Fibroblast of lung (primary cell): ENCODE measurements around the gene RSKR. TPM values are rescaled to one million over a fixed set of nuclear protein-coding genes. Genes with fewer than 3 reads are reported as not detected.

ENCODE experiments used
- DNase-seq, 2 donors: peaks; one replicate each; pipeline versions ENCODE4 v3.0.0 to v3.0.0-alpha.2; 2010; ENCODE audit warnings: low read depth in 2 of 2
- H2AFZ ChIP-seq: 2 replicates; pipeline ENCODE4 v1.5.1; 2012; ENCODE audit warnings: low read length, control low read depth, inconsistent platforms
- H3K27ac ChIP-seq: 2 replicates; pipeline ENCODE4 v1.5.1; 2011; ENCODE audit warnings: low read length, control low read depth; ENCODE audit not compliant: insufficient read depth
- H3K27me3 ChIP-seq: 2 replicates; pipeline ENCODE4 v1.5.1; 2011; ENCODE audit warnings: mild to moderate bottlenecking, low read length; ENCODE audit not compliant: control insufficient read depth, insufficient read depth
- H3K36me3 ChIP-seq: 2 replicates; pipeline ENCODE4 v1.5.1; 2011; ENCODE audit warnings: low read length; ENCODE audit not compliant: control insufficient read depth, insufficient read depth
- H3K4me1 ChIP-seq: 2 replicates; pipeline ENCODE4 v1.5.1; 2011; ENCODE audit warnings: low read length; ENCODE audit not compliant: control insufficient read depth, insufficient read depth; ENCODE audit errors: extremely low read depth
- H3K4me2 ChIP-seq: 2 replicates; pipeline ENCODE4 v1.5.1; 2011; ENCODE audit warnings: low read length, control low read depth; ENCODE audit not compliant: insufficient read depth; ENCODE audit errors: extremely low read depth
- H3K4me3 ChIP-seq, 4 experiments: fragments of 200-600 bp in 1 of 4; sonication (generic) in 1 of 4; replicated peaks in 1 of 4; 2 replicates each; pipeline ENCODE4 v1.5.1; 2011 to 2016; ENCODE audit warnings: low read length in 4 of 4, low read depth in 3 of 4, mild to moderate bottlenecking in 3 of 4, control low read depth in 2 of 4, inconsistent platforms in 1 of 4, mixed read lengths in 1 of 4; ENCODE audit not compliant: insufficient read depth in 1 of 4; ENCODE audit errors: control extremely low read depth in 1 of 4
- H3K79me2 ChIP-seq: 2 replicates; pipeline ENCODE4 v1.5.1; 2012; ENCODE audit warnings: mild to moderate bottlenecking, low read length, inconsistent platforms; ENCODE audit not compliant: control insufficient read depth, insufficient read depth
- H3K9ac ChIP-seq: 2 replicates; pipeline ENCODE4 v1.5.1; 2011; ENCODE audit warnings: mild to moderate bottlenecking, low read length, control low read depth; ENCODE audit not compliant: insufficient read depth
- H3K9me3 ChIP-seq: 2 replicates; pipeline ENCODE4 v1.5.1; 2012; ENCODE audit warnings: low read depth, low read length; ENCODE audit not compliant: control insufficient read depth, insufficient read depth
- H4K20me1 ChIP-seq: 2 replicates; pipeline ENCODE4 v1.5.1; 2011; ENCODE audit warnings: low read length; ENCODE audit not compliant: control insufficient read depth, insufficient read depth; ENCODE audit errors: extremely low read depth
- CTCF ChIP-seq, 2 donors: IDR thresholded peaks in 1 of 2; conservative IDR thresholded peaks in 1 of 2; 1 replicate in 1 of 2; 2 replicates in 1 of 2; pipeline ENCODE4 v1.5.1; 2011 to 2012; ENCODE audit warnings: low read length in 2 of 2, control low read depth in 1 of 2, inconsistent platforms in 1 of 2, low read depth in 1 of 2, mild to moderate bottlenecking in 1 of 2
- EZH2 ChIP-seq: IDR thresholded peaks from 2 replicates; pipeline ENCODE4 v1.5.1; 2012; ENCODE audit warnings: low read length, control low read depth, mild to moderate bottlenecking; ENCODE audit errors: missing control alignments
- polyA plus RNA-seq, 2 donors: library from polyadenylated mRNA; depleted of rRNA in 1 of 2; stranded (reverse) in 1 of 2; unstranded in 1 of 2; fragments of >200 nt; gene quantifications; 2 replicates each; pipeline ENCODE4 v1.2.1, GENCODE V29; 2011 to 2012; ENCODE audit warnings: missing spikeins in 1 of 2
- total RNA-seq: library from RNA; depleted of rRNA; stranded (reverse); fragments of >200 nt; gene quantifications from 2 replicates; pipeline ENCODE4 v1.2.1, GENCODE V29; 2014

The RSKR gene
- total and polyA plus RNA-seq, 2 donors (not counting 1 experiment from before 2014, with no cell fraction given) = 1.8 to 3.8 TPM

- Histone ChIP-seq H3K79me2 (peaks cover 12% of the 10 kb centered on the region), H3K27ac (no peak overlapping the region), H3K4me3 (no peak overlapping the region), H3K36me3 (peaks cover 5% of the 10 kb centered on the region), H3K4me2 (no peak overlapping the region), H2AFZ (no peak overlapping the region), H3K9me3 (no peaks in the 10 kb centered on the region), H3K4me1 (peaks cover 4% of the 10 kb centered on the region), H3K9ac (no peak overlapping the region), H3K27me3 (no peaks in the 10 kb centered on the region), H4K20me1 (no peaks in the 10 kb centered on the region)
- no peak for DNase-seq
- TF ChIP-seq EZH2 (no peak), CTCF (conservative IDR thresholded peaks at IDR 0.05 in 1 of 2, IDR thresholded peaks at IDR 0.05 in 1 of 2; ENCODE audit: low read depth in 1 of 2, low read length in 2 of 2) (no peak)
Measured at GRCh38 chr17:28573040-28573380, 41.0 kb downstream of the RSKR start.

GRCh38 chr17:28572259-28573039 lies 41.5 kb downstream of the RSKR start:
- H3K36me3 ChIP-seq = peaks cover 5% of the 10 kb centered on the region
- no peaks in the 10 kb centered on the region for H4K20me1 ChIP-seq
- H3K9ac ChIP-seq = no peak overlapping the region
- no peak for TF ChIP-seq CTCF (conservative IDR thresholded peaks at IDR 0.05 in 1 of 2, IDR thresholded peaks at IDR 0.05 in 1 of 2; ENCODE audit: low read depth in 1 of 2, low read length in 2 of 2)
- TF ChIP-seq EZH2 = no peak
- peaks cover 4% of the 10 kb centered on the region for H3K4me1 ChIP-seq
- H3K4me3 ChIP-seq = peak overlapping the region in 2 of 4 experiments; percentile 89
- H2AFZ ChIP-seq = no peak overlapping the region
- no peaks in the 10 kb centered on the region for H3K9me3 ChIP-seq
- no peaks in the 10 kb centered on the region for H3K27me3 ChIP-seq
- H3K79me2 ChIP-seq = peaks cover 12% of the 10 kb centered on the region
- DNase-seq = no peak
- no peak overlapping the region for H3K27ac ChIP-seq
- no peak overlapping the region for H3K4me2 ChIP-seq

GRCh38 chr17:28571361-28572122 lies 42.4 kb downstream of the RSKR start, which contains the start of gene PIGS:
Gene PIGS (minus strand): TSS chr17:28571524. CDS start chr17:28571496, 28 bp downstream.
- Histone ChIP-seq H3K4me3 (peak within 1 kb of the TSS; percentile 80 to 94 (median 89)), H3K36me3 (peaks cover 5% of the 10 kb centered on the region), H4K20me1 (no peaks in the 10 kb centered on the region), H2AFZ (peak within 1 kb of the TSS; percentile 69), H3K4me2 (peak within 1 kb of the TSS; percentile 96), H3K27me3 (no peaks in the 10 kb centered on the region), H3K27ac (peak within 1 kb of the TSS; percentile 59), H3K9ac (peak within 1 kb of the TSS; percentile 83), H3K79me2 (peaks cover 12% of the 10 kb centered on the region), H3K9me3 (no peaks in the 10 kb centered on the region), H3K4me1 (no peaks in the 10 kb centered on the region)
- TF ChIP-seq CTCF (conservative IDR thresholded peaks at IDR 0.05 in 1 of 2, IDR thresholded peaks at IDR 0.05 in 1 of 2; ENCODE audit: low read depth in 1 of 2, low read length in 2 of 2) (no peak), EZH2 (no peak)
- DNase-seq = peak; percentile 87 to 88
